Right atrium auricular region (tissue), 2 donors: Measurements from ENCODE around the gene CERS6. TPM values are rescaled to one million over a fixed set of nuclear protein-coding genes. Genes with fewer than 3 reads are reported as not detected.
A peak's percentile ranks its signal among the peaks of the same experiment; 100 is the strongest.

Experiments
- DNase-seq: peaks from one replicate; pipeline ENCODE4 v3.0.0-alpha.2; 2019; ENCODE audit warnings: low spot score
- H3K27ac ChIP-seq, 2 donors: fragments of 200-600 bp; sonication (generic); 1 replicate in 1 of 2; 2 replicates in 1 of 2; pipeline ENCODE4 v1.5.1; 2016 to 2019
- H3K27me3 ChIP-seq, 2 donors: fragments of 200-600 bp; sonication (generic); one replicate each; pipeline versions ENCODE4 v1.5.1 to v1.6.0; 2017 to 2019
- H3K36me3 ChIP-seq: fragments of 200-600 bp; sonication (generic); one replicate; pipeline ENCODE4 v1.5.1; 2016
- H3K4me1 ChIP-seq, 2 donors: fragments of 200-600 bp; sonication (generic); one replicate each; pipeline versions ENCODE4 v1.5.1 to v1.6.0; 2017 to 2019
- H3K4me3 ChIP-seq, 2 donors: fragments of 200-600 bp; sonication (generic); 1 replicate in 1 of 2; 2 replicates in 1 of 2; pipeline ENCODE4 v1.5.1; 2017 to 2019; ENCODE audit warnings: mild to moderate bottlenecking in 1 of 2, moderate library complexity in 1 of 2
- H3K9me3 ChIP-seq, 2 donors: fragments of 200-600 bp; sonication (generic); one replicate each; pipeline ENCODE4 v1.5.1; 2019
- total RNA-seq, 2 donors: library from RNA; depleted of rRNA; stranded (reverse); fragments of >200 nt; gene quantifications; one replicate each; pipeline ENCODE4 v1.1.0, GENCODE V29; 2016
- TF ChIP-seq, protein P1 (sequence below), 2 donors: fragments of 200-600 bp; sonication (generic); IDR thresholded peaks; one replicate each; pipeline ENCODE4 v1.5.1; 2019; ENCODE audit warnings: antibody characterized with exemption in 2 of 2

The CERS6 gene
- total RNA-seq, 2 donors from 2014 or later: 59.4 to 74.5 TPM

DNA sequence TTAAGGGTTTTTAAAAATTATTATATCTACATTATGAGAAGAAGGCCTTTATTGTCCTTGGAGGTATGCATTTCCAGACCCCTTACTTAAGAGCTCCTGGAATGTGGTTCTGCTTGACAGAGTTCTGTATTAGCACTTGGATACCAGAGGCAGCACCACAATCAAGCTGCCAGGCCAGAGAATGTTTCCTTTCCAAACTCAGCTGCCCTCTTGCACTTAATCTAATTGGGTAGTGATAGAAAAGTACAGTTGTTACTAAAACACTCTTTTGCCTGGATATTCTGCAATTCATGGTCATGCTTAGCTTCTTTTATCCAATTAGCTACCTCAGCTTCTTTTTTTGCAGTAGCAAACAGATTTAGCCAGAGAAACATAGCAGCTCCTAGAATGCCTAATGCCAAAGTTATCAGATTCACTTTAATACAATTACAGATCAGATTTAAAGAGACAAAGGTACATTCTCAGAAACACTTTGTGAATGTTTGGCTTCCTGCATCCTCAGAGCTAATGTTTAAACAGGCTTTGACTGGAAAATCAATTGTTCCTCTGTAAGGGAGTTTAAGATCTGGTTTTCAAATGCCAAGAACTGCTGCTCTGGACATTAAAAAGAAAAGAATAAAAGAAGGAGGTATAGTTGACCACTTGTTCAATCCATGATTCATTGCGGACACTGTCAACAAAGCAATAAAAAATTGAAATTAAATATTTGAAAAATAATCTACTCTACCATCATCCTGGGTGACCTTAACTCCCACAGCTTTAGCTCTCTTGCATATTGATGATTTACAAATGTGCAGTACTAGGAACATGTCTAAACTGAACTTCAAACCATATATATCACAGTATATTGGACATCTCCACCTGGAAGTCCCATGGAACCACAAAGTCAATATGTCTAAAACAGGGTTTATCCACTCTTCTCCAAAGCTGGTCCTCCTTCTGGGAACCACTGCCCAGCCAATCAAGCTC lies 359.2 kb downstream of the CERS6 start:
- no peak overlapping the region for H3K4me3 ChIP-seq
- H3K9me3 ChIP-seq: no peaks in the 10 kb centered on the region
- no peak overlapping the region for H3K27ac ChIP-seq
- TF ChIP-seq, protein P1, sequence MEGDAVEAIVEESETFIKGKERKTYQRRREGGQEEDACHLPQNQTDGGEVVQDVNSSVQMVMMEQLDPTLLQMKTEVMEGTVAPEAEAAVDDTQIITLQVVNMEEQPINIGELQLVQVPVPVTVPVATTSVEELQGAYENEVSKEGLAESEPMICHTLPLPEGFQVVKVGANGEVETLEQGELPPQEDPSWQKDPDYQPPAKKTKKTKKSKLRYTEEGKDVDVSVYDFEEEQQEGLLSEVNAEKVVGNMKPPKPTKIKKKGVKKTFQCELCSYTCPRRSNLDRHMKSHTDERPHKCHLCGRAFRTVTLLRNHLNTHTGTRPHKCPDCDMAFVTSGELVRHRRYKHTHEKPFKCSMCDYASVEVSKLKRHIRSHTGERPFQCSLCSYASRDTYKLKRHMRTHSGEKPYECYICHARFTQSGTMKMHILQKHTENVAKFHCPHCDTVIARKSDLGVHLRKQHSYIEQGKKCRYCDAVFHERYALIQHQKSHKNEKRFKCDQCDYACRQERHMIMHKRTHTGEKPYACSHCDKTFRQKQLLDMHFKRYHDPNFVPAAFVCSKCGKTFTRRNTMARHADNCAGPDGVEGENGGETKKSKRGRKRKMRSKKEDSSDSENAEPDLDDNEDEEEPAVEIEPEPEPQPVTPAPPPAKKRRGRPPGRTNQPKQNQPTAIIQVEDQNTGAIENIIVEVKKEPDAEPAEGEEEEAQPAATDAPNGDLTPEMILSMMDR (IDR thresholded peaks at IDR 0.05): no peak
- DNase-seq: no peak
- H3K4me1 ChIP-seq: peaks cover 0 to 25% of the 10 kb centered on the region in 2 donors
- no peaks in the 10 kb centered on the region for H3K27me3 ChIP-seq
- H3K36me3 ChIP-seq: no peaks in the 10 kb centered on the region

DNA sequence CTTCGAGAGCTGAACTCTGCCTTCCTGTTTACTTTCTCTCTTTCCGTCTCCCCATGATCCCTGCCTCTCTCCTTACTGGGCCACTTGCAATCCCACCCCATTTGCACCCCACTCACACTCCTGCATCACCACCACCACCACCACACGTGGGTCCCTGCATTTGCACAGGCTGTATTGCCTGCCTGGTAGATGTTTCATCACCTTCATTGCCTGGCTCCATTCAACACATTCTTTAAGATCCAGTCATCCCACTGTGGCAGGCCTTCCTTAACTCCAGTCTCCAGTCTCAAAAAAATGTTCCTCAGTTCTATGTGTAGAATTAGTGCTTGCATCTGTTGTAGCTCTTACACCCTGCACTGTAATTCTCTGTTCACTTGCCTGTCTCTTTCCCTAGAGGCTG lies 360.3 kb downstream of the CERS6 start:
- DNase-seq: no peak
- no peaks in the 10 kb centered on the region for H3K9me3 ChIP-seq
- no peak overlapping the region for H3K4me3 ChIP-seq
- H3K36me3 ChIP-seq: no peaks in the 10 kb centered on the region
- TF ChIP-seq, protein P1 (IDR thresholded peaks at IDR 0.05): no peak
- peaks cover 0 to 26% of the 10 kb centered on the region in 2 donors for H3K4me1 ChIP-seq
- no peaks in the 10 kb centered on the region for H3K27me3 ChIP-seq
- no peak overlapping the region for H3K27ac ChIP-seq

DNA sequence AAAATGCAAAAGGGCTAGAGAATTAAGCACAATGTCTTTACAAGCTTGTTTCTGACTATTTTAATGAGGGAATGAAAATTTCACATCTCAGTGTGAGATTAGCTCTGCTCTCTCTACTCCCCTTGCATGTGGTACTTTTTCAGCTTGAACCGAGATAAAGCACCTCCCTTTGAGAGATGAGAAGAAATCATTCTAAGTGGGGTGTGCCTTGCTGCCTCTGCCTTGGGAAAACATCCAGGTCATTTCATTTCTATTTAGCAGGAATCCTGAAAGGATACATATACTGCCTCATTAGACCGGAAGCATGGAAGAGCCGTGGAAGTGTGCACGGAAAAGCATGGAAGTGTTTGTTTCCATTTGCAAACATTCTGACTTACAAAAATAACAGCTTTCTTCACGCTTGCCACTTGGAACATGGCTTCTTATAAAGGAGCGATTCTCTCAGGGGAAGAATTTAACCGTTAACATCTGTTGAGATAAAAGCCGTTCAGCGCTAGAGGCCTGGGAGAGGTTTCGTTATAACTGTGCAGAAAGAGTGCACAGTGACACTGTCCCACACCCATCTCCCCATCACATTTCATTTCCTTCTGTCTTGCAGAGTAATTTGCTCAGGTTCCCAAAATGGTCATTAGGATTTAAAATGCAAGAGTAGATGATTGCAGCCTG lies 363.1 kb downstream of the CERS6 start:
- H3K9me3 ChIP-seq: no peaks in the 10 kb centered on the region
- peaks cover 0 to 26% of the 10 kb centered on the region in 2 donors for H3K4me1 ChIP-seq
- H3K4me3 ChIP-seq: peak overlapping the region in 1 of 2 donors; percentile 25
- no peaks in the 10 kb centered on the region for H3K27me3 ChIP-seq
- no peak overlapping the region for H3K27ac ChIP-seq
- DNase-seq: no peak
- H3K36me3 ChIP-seq: no peaks in the 10 kb centered on the region
- TF ChIP-seq, protein P1 (IDR thresholded peaks at IDR 0.05): no peak

DNA sequence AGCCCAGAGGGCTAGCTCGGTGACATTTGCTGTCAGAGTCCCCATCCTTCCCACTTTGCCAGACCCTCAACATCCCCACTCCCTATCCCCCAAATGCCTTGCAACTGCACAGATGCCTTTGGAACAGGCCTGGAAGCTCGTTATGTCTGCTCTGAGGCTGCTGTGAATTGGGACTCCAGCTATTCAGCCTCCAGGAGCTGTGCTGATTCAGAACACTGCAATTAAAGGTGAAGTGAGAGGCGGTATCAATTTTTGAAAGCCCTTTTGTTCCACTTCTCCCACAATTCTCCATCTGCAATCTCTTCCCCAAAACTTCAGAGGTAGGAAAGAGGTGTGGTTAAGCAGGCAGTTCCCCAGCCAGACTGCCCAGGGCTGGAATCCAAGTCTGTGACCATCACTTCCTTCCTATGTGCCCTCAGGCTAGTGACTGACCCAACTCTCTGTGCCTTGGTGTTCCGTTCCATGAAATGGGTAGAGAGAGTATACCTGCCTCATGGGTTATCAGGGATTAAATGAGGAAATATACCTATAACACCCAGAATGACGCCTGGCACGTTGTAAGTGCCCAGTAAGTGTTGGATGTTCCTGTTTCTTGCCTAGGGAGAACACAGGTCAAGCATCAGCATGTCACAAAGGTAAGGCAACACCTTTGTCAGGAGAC lies 363.9 kb downstream of the CERS6 start:
- no peaks in the 10 kb centered on the region for H3K9me3 ChIP-seq
- no peak overlapping the region for H3K27ac ChIP-seq
- no peaks in the 10 kb centered on the region for H3K27me3 ChIP-seq
- H3K4me1 ChIP-seq: peaks cover 0 to 25% of the 10 kb centered on the region in 2 donors
- no peak for DNase-seq
- no peaks in the 10 kb centered on the region for H3K36me3 ChIP-seq
- H3K4me3 ChIP-seq: no peak overlapping the region
- TF ChIP-seq, protein P1 (IDR thresholded peaks at IDR 0.05): no peak

DNA sequence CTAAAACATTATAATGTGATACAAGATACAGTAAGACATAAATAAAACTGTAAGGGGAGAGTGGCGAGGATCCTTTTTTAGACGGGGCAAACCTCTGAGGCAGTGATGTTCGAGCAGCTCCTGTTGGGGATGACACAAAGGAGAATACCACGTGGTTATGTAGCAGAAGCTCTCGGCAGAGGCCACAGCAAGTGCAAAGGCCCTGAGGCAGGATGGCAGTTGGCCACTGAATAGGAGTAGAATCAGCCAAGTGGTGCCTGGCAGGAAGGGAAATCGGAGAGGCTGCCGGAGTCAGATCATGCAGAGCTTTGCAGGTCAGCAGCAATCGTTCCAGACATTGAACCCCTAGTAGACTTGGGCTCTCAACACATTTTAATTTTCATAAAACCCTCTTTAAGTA lies 365.5 kb downstream of the CERS6 start:
- Histone ChIP-seq H3K36me3 (no peaks in the 10 kb centered on the region), H3K27me3 (no peaks in the 10 kb centered on the region), H3K27ac (no peak overlapping the region), H3K9me3 (no peaks in the 10 kb centered on the region), H3K4me1 (peaks cover 0 to 19% of the 10 kb centered on the region in 2 donors), H3K4me3 (no peak overlapping the region)
- no peak for DNase-seq
- TF ChIP-seq, protein P1 (IDR thresholded peaks at IDR 0.05): no peak
